ENCODE measurements around the gene ELAVL1.
A peak's percentile ranks its signal among the peaks of the same experiment; 100 is the strongest.
"Not testable (repeated sequence)": the region's sequence is repeated elsewhere in the genome, so short reads cannot be mapped to it uniquely, and the experiment has no call there.

Gene ELAVL1

GRCh38 chr19:7933828-7934725, 71.4 kb downstream of the ELAVL1 start:
- DNase-seq (ENCODE audit: low spot score) = no peak

GRCh38 chr19:7933411-7933810, 72.0 kb downstream of the ELAVL1 start:
- no peak for DNase-seq (ENCODE audit: low spot score)

GRCh38 chr19:7932930-7933300, 72.5 kb downstream of the ELAVL1 start:
- no peak for DNase-seq (ENCODE audit: low spot score)

GRCh38 chr19:7932276-7932929, 73.0 kb downstream of the ELAVL1 start:
- DNase-seq (ENCODE audit: low spot score) = no peak

- DNase-seq (ENCODE audit: low spot score) = no peak
Observed at GRCh38 chr19:7931221-7932061, 74.0 kb downstream of the ELAVL1 start.

- no peak for DNase-seq (ENCODE audit: low spot score)
Observed at GRCh38 chr19:7930765-7931164, 74.7 kb downstream of the ELAVL1 start.

GRCh38 chr19:7930030-7930429, 75.4 kb downstream of the ELAVL1 start:
- DNase-seq (ENCODE audit: low spot score) = not testable (repeated sequence)

GRCh38 chr19:7928741-7929701, 76.4 kb downstream of the ELAVL1 start:
- no peak for DNase-seq (ENCODE audit: low spot score)

- DNase-seq (ENCODE audit: low spot score) = no peak
Observed at GRCh38 chr19:7928334-7928706, 77.1 kb downstream of the ELAVL1 start.

GRCh38 chr19:7927605-7928333, 77.7 kb downstream of the ELAVL1 start:
- DNase-seq (ENCODE audit: low spot score) = no peak

- DNase-seq (ENCODE audit: low spot score) = no peak
Observed at GRCh38 chr19:7926727-7927604, 78.5 kb downstream of the ELAVL1 start.

- DNase-seq (ENCODE audit: low spot score) = no peak
Observed at GRCh38 chr19:7926021-7926726, 79.3 kb downstream of the ELAVL1 start, which contains the start of gene CTXN1. Gene CTXN1 (minus strand): TSS chr19:7926135. CDS start chr19:7925538, 597 bp downstream.

- DNase-seq (ENCODE audit: low spot score) = peak; percentile 80
Observed at GRCh38 chr19:7925171-7925851, 80.1 kb downstream of the ELAVL1 start.

GRCh38 chr19:7924651-7925170, 80.7 kb downstream of the ELAVL1 start:
- no peak for DNase-seq (ENCODE audit: low spot score)

- no peak for DNase-seq (ENCODE audit: low spot score)
Observed at GRCh38 chr19:7924241-7924640, 81.2 kb downstream of the ELAVL1 start.

GRCh38 chr19:7923295-7924191, 81.9 kb downstream of the ELAVL1 start:
- DNase-seq (ENCODE audit: low spot score) = no peak

GRCh38 chr19:7922836-7923195, 82.6 kb downstream of the ELAVL1 start:
- DNase-seq (ENCODE audit: low spot score) = no peak

Measured in kidney capillary endothelial cell (primary cell).